ENCODE data around the gene ZFYVE9.

GRCh38 chr1:52233463-52233862 is 91.6 kb downstream of the ZFYVE9 start:
- TF ChIP-seq, protein P1, sequence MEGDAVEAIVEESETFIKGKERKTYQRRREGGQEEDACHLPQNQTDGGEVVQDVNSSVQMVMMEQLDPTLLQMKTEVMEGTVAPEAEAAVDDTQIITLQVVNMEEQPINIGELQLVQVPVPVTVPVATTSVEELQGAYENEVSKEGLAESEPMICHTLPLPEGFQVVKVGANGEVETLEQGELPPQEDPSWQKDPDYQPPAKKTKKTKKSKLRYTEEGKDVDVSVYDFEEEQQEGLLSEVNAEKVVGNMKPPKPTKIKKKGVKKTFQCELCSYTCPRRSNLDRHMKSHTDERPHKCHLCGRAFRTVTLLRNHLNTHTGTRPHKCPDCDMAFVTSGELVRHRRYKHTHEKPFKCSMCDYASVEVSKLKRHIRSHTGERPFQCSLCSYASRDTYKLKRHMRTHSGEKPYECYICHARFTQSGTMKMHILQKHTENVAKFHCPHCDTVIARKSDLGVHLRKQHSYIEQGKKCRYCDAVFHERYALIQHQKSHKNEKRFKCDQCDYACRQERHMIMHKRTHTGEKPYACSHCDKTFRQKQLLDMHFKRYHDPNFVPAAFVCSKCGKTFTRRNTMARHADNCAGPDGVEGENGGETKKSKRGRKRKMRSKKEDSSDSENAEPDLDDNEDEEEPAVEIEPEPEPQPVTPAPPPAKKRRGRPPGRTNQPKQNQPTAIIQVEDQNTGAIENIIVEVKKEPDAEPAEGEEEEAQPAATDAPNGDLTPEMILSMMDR (IDR thresholded peaks at IDR 0.05 in 8 of 11, conservative IDR thresholded peaks at IDR 0.05 in 3 of 11), result no peak
- TF ChIP-seq POLR2A (IDR thresholded peaks at IDR 0.05) (no peak), POLR2AphosphoS5 (IDR thresholded peaks at IDR 0.05) (no peak)

All from spleen (tissue), 7 donors.